ENCODE data around the gene EHBP1L1. TPM values are rescaled to one million over a fixed set of nuclear protein-coding genes. Genes with fewer than 3 reads are reported as not detected.
A peak's percentile ranks its signal among the peaks of the same experiment; 100 is the strongest.

The EHBP1L1 gene
- total RNA-seq, 1 experiment from 2014 or later, result 105 TPM

GRCh38 chr11:65615950-65616574 lies 40.2 kb downstream of the EHBP1L1 start:
- Histone ChIP-seq H3K9me2 (ENCODE audit: insufficient read depth) (no peaks in the 10 kb centered on the region), H3K27me3 (ENCODE audit: insufficient read depth, low read length) (no peaks in the 10 kb centered on the region), H2AFZ (ENCODE audit: low read depth, low read length, poor library complexity, severe bottlenecking) (no peak overlapping the region), H3K79me2 (ENCODE audit: insufficient read depth, low read length) (peaks cover 68% of the 10 kb centered on the region), H3K36me3 (ENCODE audit: control insufficient read depth in 1 of 2, insufficient read depth in 2 of 2, low read length in 2 of 2) (peaks cover 19 to 27% of the 10 kb centered on the region in 2 experiments; a peak in 3 of 4 replicates), H3K9me3 (ENCODE audit: control insufficient read depth in 1 of 2, insufficient read depth in 1 of 2, low read depth in 1 of 2, low read length in 2 of 2) (no peaks in the 10 kb centered on the region), H3K27ac (ENCODE audit: low read depth, low read length) (peak overlapping the region; percentile 86), H3K9ac (ENCODE audit: low read length) (peak overlapping the region; percentile 85), H3K4me1 (ENCODE audit: control insufficient read depth in 1 of 2, insufficient read depth in 2 of 2, low read length in 2 of 2) (peaks cover 10 to 37% of the 10 kb centered on the region in 2 experiments), H3K4me3 (replicated peaks in 1 of 2; ENCODE audit: low read depth in 1 of 2, low read length in 2 of 2) (peak overlapping the region; percentile 73 to 86), H3K4me2 (ENCODE audit: low read length) (peak overlapping the region; percentile 90), H4K20me1 (ENCODE audit: insufficient read depth) (no peaks in the 10 kb centered on the region)
- CTCF ChIA-PET, result interaction anchor here (1.0 to 1.5 kb wide), 8 partner anchors 10 to 269 kb away, joined by 3 to 15 read pairs (median 6); partner anchors contain the start of genes FAM89B, MUS81 and SIPA1
- DNase-seq (ENCODE audit: low read depth, low spot score), result no peak
- BruUV-seq (replicated peaks), result no TSS peak
- intact Hi-C loops (cut with micrococcal nuclease), result loop anchor here (1.0 to 2.0 kb wide), 2 partner anchors 39 to 243 kb away; partner anchors contain the start of gene EHBP1L1
- peak; percentile 24 for ATAC-seq
- POLR2A ChIA-PET, result interaction anchor here (0.7 to 1.8 kb wide), 14 partner anchors 9 to 275 kb away, joined by 3 to 11 read pairs (median 5); partner anchors contain the start of genes CCDC85B, CFL1, NEAT1 and RELA
- RAD21 ChIA-PET (ENCODE audit: low non-redundant PET in 1 of 2, low total read pairs in 2 of 2, uncharacterized antibody in 2 of 2, unreplicated experiment in 2 of 2), result interaction anchor here in 1 of 2 experiments (1.2 kb wide), 1 partner anchor 96 kb away, joined by 3 read pairs; the partner anchor contains the start of gene KAT5
- TF ChIP-seq POLR2A (IDR thresholded peaks at IDR 0.05; ENCODE audit: borderline replicate concordance, extremely low read depth, insufficient read depth, insufficient read length) (peak; percentile 8), CTCF (IDR thresholded peaks at IDR 0.05 in 2 of 3, conservative IDR thresholded peaks at IDR 0.05 in 1 of 3; ENCODE audit: borderline replicate concordance in 1 of 3, insufficient read depth in 1 of 3, low read depth in 2 of 3, low read length in 2 of 3) (no peak), ZFX (IDR thresholded peaks at IDR 0.05) (peak; percentile 69; the same call in 1 of the 2 replicates)

- no TSS peak for BruUV-seq (replicated peaks)
- Histone ChIP-seq H3K79me2 (ENCODE audit: insufficient read depth, low read length) (peaks cover 63% of the 10 kb centered on the region), H3K4me3 (replicated peaks in 1 of 2; ENCODE audit: low read depth in 1 of 2, low read length in 2 of 2) (peak overlapping the region; percentile 73 to 86), H3K9ac (ENCODE audit: low read length) (peak overlapping the region; percentile 85), H3K9me2 (ENCODE audit: insufficient read depth) (no peaks in the 10 kb centered on the region), H3K27me3 (ENCODE audit: insufficient read depth, low read length) (no peaks in the 10 kb centered on the region), H3K9me3 (ENCODE audit: control insufficient read depth in 1 of 2, insufficient read depth in 1 of 2, low read depth in 1 of 2, low read length in 2 of 2) (no peaks in the 10 kb centered on the region), H3K4me2 (ENCODE audit: low read length) (peak overlapping the region; percentile 90), H3K4me1 (ENCODE audit: control insufficient read depth in 1 of 2, insufficient read depth in 2 of 2, low read length in 2 of 2) (peaks cover 10 to 32% of the 10 kb centered on the region in 2 experiments), H3K36me3 (ENCODE audit: control insufficient read depth in 1 of 2, insufficient read depth in 2 of 2, low read length in 2 of 2) (peaks cover 19 to 28% of the 10 kb centered on the region in 2 experiments; a peak in 3 of 4 replicates), H2AFZ (ENCODE audit: low read depth, low read length, poor library complexity, severe bottlenecking) (no peak overlapping the region), H3K27ac (ENCODE audit: low read depth, low read length) (peak overlapping the region; percentile 86), H4K20me1 (ENCODE audit: insufficient read depth) (no peaks in the 10 kb centered on the region)
- CTCF ChIA-PET, result no interaction called here
- TF ChIP-seq ZNF274 (IDR thresholded peaks at IDR 0.05; ENCODE audit: low read depth, low read length), result no peak
- no peak for TF ChIP-seq SP1 (IDR thresholded peaks at IDR 0.05; ENCODE audit: low read depth)
- TF ChIP-seq REST (IDR thresholded peaks at IDR 0.05; ENCODE audit: low read depth), result no peak
- TF ChIP-seq EGR1 (IDR thresholded peaks at IDR 0.05; ENCODE audit: low read depth), result no peak
- no peak for TF ChIP-seq EZH2 (IDR thresholded peaks at IDR 0.05)
- no peak for TF ChIP-seq FOSL1 (IDR thresholded peaks at IDR 0.05; ENCODE audit: low read depth)
- TF ChIP-seq RAD21 (IDR thresholded peaks at IDR 0.05; ENCODE audit: low read depth), result no peak
- TF ChIP-seq SRF (IDR thresholded peaks at IDR 0.05; ENCODE audit: low read depth), result no peak
- RAD21 ChIA-PET (ENCODE audit: low non-redundant PET in 1 of 2, low total read pairs in 2 of 2, uncharacterized antibody in 2 of 2, unreplicated experiment in 2 of 2), result no interaction called here
- no peak for DNase-seq (ENCODE audit: low read depth, low spot score)
- intact Hi-C loops (cut with micrococcal nuclease), result no loop called here
- ATAC-seq, result no peak
- POLR2A ChIA-PET, result no interaction called here
Measured at GRCh38 chr11:65616575-65617001, 40.7 kb downstream of the EHBP1L1 start.
